Kidney (tissue), 14 donors: Measurements from ENCODE around the gene MYO15B. TPM values are rescaled to one million over a fixed set of nuclear protein-coding genes. Genes with fewer than 3 reads are reported as not detected.

Experiments
- DNase-seq, 5 donors: peaks; one replicate each; pipeline ENCODE4 v3.0.0-alpha.2; 2013 to 2020
- FAIRE-seq: peaks from 2 replicates; lab custom pipeline; 2012; peaks lifted over from hg19 to GRCh38; lab: Jason Lieb, UNC
- H3K27ac ChIP-seq, 2 donors: one replicate each; pipeline ENCODE4 v1.7.0; 2013; ENCODE audit warnings: low read depth in 2 of 2, low read length in 2 of 2, inconsistent platforms in 1 of 2
- H3K27me3 ChIP-seq: one replicate; pipeline ENCODE4 v1.7.1; 2013; ENCODE audit warnings: low read length, inconsistent platforms; ENCODE audit not compliant: control insufficient read depth, insufficient read depth
- H3K36me3 ChIP-seq, 3 donors: one replicate each; pipeline versions ENCODE4 v1.7.0 to v1.7.1; 2013; ENCODE audit warnings: low read length in 3 of 3, control low read depth in 1 of 3, inconsistent platforms in 1 of 3; ENCODE audit not compliant: insufficient read depth in 3 of 3, control insufficient read depth in 2 of 3
- H3K4me1 ChIP-seq, 3 donors: one replicate each; pipeline versions ENCODE4 v1.7.0 to v1.7.1; 2013; ENCODE audit warnings: low read length in 3 of 3, inconsistent platforms in 1 of 3, low read depth in 1 of 3; ENCODE audit not compliant: control insufficient read depth in 2 of 3, insufficient read depth in 2 of 3
- H3K4me3 ChIP-seq, 3 donors: one replicate each; pipeline versions ENCODE4 v1.7.0 to v1.8.1; 2013; ENCODE audit warnings: low read length in 3 of 3, control low read depth in 1 of 3, inconsistent platforms in 1 of 3
- H3K9ac ChIP-seq, 3 donors: one replicate each; pipeline versions ENCODE4 v1.7.0 to v1.7.1; 2013; ENCODE audit warnings: low read length in 3 of 3, control low read depth in 1 of 3, inconsistent platforms in 1 of 3
- H3K9me3 ChIP-seq, 3 donors: one replicate each; pipeline versions ENCODE4 v1.7.0 to v1.7.1; 2013; ENCODE audit warnings: low read length in 3 of 3, control low read depth in 1 of 3, inconsistent platforms in 1 of 3; ENCODE audit not compliant: control insufficient read depth in 2 of 3, insufficient read depth in 1 of 3
- intact Hi-C: fragments of 100-400 bp; cut with DNase I; formaldehyde crosslinking; loops from one replicate; pipeline ENCODE4 v1.11.1; 2022
- polyA plus RNA-seq: library from polyadenylated mRNA; stranded (reverse); fragments of 350-450 nt; fragmentation: Illumina TruSeq; extraction: RNeasy Lipid Tissue Mini Kit (QIAGEN cat#74804); gene quantifications from one replicate; pipeline ENCODE4 v1.2.3, GENCODE V29; 2014; ENCODE audit warnings: low read depth, low replicate concordance; ENCODE audit not compliant: insufficient read depth
- total RNA-seq: library from RNA; stranded (reverse); fragmentation: NEBNext Ultra II Directional; extraction: Animal tissue kit (Norgen Biotek cat#: 25700); gene quantifications from one replicate; pipeline ENCODE4 v1.2.1, GENCODE V29; 2021
- TF ChIP-seq, protein P1 (sequence below): IDR thresholded peaks from 3 replicates; pipeline ENCODE4 v1.5.1; 2012; ENCODE audit warnings: mild to moderate bottlenecking, moderate library complexity, borderline replicate concordance; ENCODE audit not compliant: insufficient read depth; ENCODE audit errors: extremely low read depth
- donor health status: control.
- donor health status: control.
- donor health status: control.
- donor health status: control.
- donor health status: control.
- donor health status: DM: yes; HTN: yes; CAD: no.
- donor health status: Normal renal cell carcinoma (clear cell type).

MYO15B gene
- total and polyA plus RNA-seq, 2 donors from 2014 or later, result 139 to 286 TPM

DNA sequence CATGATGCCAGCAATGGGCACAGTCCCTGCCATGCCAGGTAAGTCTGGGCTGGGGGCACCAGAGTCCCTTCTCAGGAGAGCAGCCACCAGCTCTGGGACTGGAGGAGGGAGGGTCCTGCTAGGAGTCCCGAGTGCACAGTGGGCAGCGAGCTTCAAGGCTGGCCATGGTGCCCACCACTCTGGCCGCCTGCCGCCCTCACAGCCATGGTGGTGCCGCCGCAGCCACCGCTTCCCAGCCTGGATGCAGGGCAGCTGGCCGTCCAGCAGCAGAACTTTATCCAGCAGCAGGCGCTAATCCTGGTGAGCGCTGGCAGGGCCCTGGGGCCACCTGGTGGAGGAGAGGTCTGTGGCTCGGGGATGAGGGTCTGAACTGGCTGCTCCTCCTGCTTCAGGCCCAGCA lies 27.7 kb downstream of the MYO15B start:
- H3K36me3 ChIP-seq, result peaks cover 0 to 31% (median 11%) of the 10 kb centered on the region in 3 donors
- no peak overlapping the region for H3K9ac ChIP-seq
- H3K4me3 ChIP-seq, result no peak overlapping the region
- H3K4me1 ChIP-seq, result peaks cover 0 to 2% (median 0%) of the 10 kb centered on the region in 3 donors
- TF ChIP-seq, protein P1, sequence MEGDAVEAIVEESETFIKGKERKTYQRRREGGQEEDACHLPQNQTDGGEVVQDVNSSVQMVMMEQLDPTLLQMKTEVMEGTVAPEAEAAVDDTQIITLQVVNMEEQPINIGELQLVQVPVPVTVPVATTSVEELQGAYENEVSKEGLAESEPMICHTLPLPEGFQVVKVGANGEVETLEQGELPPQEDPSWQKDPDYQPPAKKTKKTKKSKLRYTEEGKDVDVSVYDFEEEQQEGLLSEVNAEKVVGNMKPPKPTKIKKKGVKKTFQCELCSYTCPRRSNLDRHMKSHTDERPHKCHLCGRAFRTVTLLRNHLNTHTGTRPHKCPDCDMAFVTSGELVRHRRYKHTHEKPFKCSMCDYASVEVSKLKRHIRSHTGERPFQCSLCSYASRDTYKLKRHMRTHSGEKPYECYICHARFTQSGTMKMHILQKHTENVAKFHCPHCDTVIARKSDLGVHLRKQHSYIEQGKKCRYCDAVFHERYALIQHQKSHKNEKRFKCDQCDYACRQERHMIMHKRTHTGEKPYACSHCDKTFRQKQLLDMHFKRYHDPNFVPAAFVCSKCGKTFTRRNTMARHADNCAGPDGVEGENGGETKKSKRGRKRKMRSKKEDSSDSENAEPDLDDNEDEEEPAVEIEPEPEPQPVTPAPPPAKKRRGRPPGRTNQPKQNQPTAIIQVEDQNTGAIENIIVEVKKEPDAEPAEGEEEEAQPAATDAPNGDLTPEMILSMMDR, result no peak
- no peaks in the 10 kb centered on the region for H3K27me3 ChIP-seq
- FAIRE-seq, result no peak
- no peak overlapping the region for H3K27ac ChIP-seq
- intact Hi-C loops, result no loop called here
- no peak for DNase-seq
- H3K9me3 ChIP-seq, result no peaks in the 10 kb centered on the region

DNA sequence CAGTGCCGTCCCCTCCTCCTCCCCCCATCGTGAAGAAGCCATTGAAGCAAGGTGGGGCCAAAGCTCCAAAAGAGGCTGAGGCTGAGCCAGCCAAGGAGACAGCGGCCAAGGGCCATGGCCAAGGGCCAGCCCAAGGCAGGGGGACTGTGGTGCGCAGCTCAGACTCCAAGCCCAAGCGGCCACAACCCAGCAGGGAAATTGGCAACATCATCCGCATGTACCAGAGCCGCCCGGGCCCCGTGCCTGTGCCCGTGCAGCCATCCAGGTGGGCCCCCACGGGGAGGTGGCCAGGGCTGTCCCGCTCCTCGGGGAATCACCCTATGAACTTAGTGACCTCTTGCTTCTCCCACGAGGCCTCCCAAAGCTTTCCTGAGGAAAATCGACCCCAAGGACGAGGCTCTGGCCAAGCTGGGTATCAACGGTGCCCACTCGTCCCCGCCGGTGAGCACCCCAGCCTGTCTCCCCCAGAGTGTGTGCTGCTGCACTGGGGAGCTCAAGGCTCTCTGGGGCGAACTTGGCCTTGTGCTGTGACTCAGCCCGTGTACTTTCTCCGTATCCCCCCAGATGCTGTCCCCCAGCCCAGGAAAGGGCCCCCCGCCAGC lies 29.0 kb downstream of the MYO15B start:
- TF ChIP-seq, protein P1, result no peak
- H3K9me3 ChIP-seq, result no peaks in the 10 kb centered on the region
- H3K27ac ChIP-seq, result no peak overlapping the region
- H3K36me3 ChIP-seq, result peaks cover 0 to 39% (median 11%) of the 10 kb centered on the region in 3 donors
- intact Hi-C loops, result no loop called here
- no peaks in the 10 kb centered on the region for H3K27me3 ChIP-seq
- no peak for FAIRE-seq
- no peak overlapping the region for H3K9ac ChIP-seq
- DNase-seq, result no peak
- peaks cover 0 to 2% (median 0%) of the 10 kb centered on the region in 3 donors for H3K4me1 ChIP-seq
- no peak overlapping the region for H3K4me3 ChIP-seq

DNA sequence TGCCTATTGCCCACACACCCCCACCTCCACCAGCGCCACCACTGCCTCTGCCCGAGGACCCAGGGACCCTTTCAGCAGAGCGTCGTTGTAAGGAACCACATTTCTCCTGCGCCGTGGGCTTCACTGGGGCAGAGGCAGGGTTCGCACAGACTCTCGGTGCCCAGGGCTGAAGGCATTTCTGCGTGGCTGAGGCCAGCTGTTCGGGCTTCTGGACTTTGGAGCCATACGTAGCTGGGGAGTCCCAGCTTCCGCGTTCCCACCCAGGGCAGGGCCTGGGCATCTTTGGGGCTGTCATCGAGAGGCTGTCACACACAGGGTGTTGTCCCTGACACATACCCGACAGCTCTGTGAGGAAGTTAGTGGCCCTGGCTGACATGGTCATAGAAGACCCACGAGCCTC lies 29.6 kb downstream of the MYO15B start:
- H3K9ac ChIP-seq, result no peak overlapping the region
- DNase-seq (no peak), FAIRE-seq (no peak)
- TF ChIP-seq, protein P1, result no peak
- peaks cover 0 to 39% (median 10%) of the 10 kb centered on the region in 3 donors for H3K36me3 ChIP-seq
- H3K27ac ChIP-seq, result no peak overlapping the region
- peaks cover 0 to 2% (median 0%) of the 10 kb centered on the region in 3 donors for H3K4me1 ChIP-seq
- no peaks in the 10 kb centered on the region for H3K27me3 ChIP-seq
- intact Hi-C loops, result no loop called here
- no peak overlapping the region for H3K4me3 ChIP-seq
- H3K9me3 ChIP-seq, result no peaks in the 10 kb centered on the region
